Thoracic aorta (tissue), 2 donors: ENCODE data around the gene CLN5. TPM values are rescaled to one million over a fixed set of nuclear protein-coding genes. Genes with fewer than 3 reads are reported as not detected.

Source experiments
- ATAC-seq: fragments of 150-250 bp; one replicate; pipeline ENCODE4 v1.8.0; 2017; ENCODE audit warnings: low read depth; ENCODE audit not compliant: insufficient number of reproducible peaks, low FRiP score
- DNase-seq: peaks from one replicate; pipeline ENCODE4 v3.0.0-alpha.2; 2020; ENCODE audit warnings: low spot score
- H3K27ac ChIP-seq, 2 donors: fragments of 200-600 bp; sonication (generic); 1 replicate in 1 of 2; 2 replicates in 1 of 2; pipeline ENCODE4 v1.5.1; 2016; ENCODE audit warnings: mild to moderate bottlenecking in 2 of 2, moderate library complexity in 2 of 2
- H3K27me3 ChIP-seq: fragments of 200-600 bp; sonication (generic); replicated peaks from 2 replicates; pipeline ENCODE4 v1.6.0; 2016; ENCODE audit warnings: mild to moderate bottlenecking; ENCODE audit not compliant: insufficient read depth
- H3K36me3 ChIP-seq: fragments of 200-600 bp; sonication (generic); one replicate; pipeline ENCODE4 v1.5.1; 2016
- H3K4me1 ChIP-seq, 2 donors: fragments of 200-600 bp; sonication (generic); 1 replicate in 1 of 2; 2 replicates in 1 of 2; pipeline versions ENCODE4 v1.5.1 to v1.6.0; 2016; ENCODE audit warnings: low read depth in 2 of 2, mild to moderate bottlenecking in 1 of 2; ENCODE audit not compliant: control insufficient read depth in 1 of 2
- H3K4me3 ChIP-seq: fragments of 200-600 bp; sonication (generic); 2 replicates; pipeline ENCODE4 v1.5.1; 2016; ENCODE audit warnings: mild to moderate bottlenecking
- H3K9me3 ChIP-seq: fragments of 200-600 bp; sonication (generic); 2 replicates; pipeline ENCODE4 v1.5.1; 2016
- CTCF ChIP-seq: fragments of 200-600 bp; sonication (generic); IDR thresholded peaks from one replicate; pipeline ENCODE4 v1.5.1; 2019; ENCODE audit warnings: antibody characterized with exemption
- total RNA-seq, 2 donors: library from RNA; depleted of rRNA; stranded (reverse); fragments of >200 nt; gene quantifications; one replicate each; pipeline versions ENCODE4 v1.1.0 to v1.2.3, GENCODE V29; 2016

Gene CLN5
- total RNA-seq, 2 donors from 2014 or later, result 21.4 to 29.1 TPM

- no peaks in the 10 kb centered on the region for H3K27me3 ChIP-seq
- H3K36me3 ChIP-seq, result no peaks in the 10 kb centered on the region
- H3K4me3 ChIP-seq, result no peak overlapping the region
- TF ChIP-seq CTCF, result no peak
- ATAC-seq (no peak), DNase-seq (no peak)
- no peaks in the 10 kb centered on the region for H3K4me1 ChIP-seq
- no peaks in the 10 kb centered on the region for H3K9me3 ChIP-seq
- H3K27ac ChIP-seq, result no peak overlapping the region
Measured at GRCh38 chr13:77034881-77035280, 43.0 kb downstream of the CLN5 start.

- Histone ChIP-seq H3K27ac (no peak overlapping the region), H3K4me3 (no peak overlapping the region), H3K4me1 (no peaks in the 10 kb centered on the region), H3K36me3 (no peaks in the 10 kb centered on the region), H3K27me3 (no peaks in the 10 kb centered on the region), H3K9me3 (no peaks in the 10 kb centered on the region)
- ATAC-seq (no peak), DNase-seq (no peak)
- TF ChIP-seq CTCF, result no peak
Measured at GRCh38 chr13:77036279-77036678, 44.4 kb downstream of the CLN5 start.

GRCh38 chr13:77038907-77039480 is 47.1 kb downstream of the CLN5 start:
- H3K27ac ChIP-seq, result no peak overlapping the region

GRCh38 chr13:77040076-77040475 is 48.2 kb downstream of the CLN5 start:
- no peaks in the 10 kb centered on the region for H3K36me3 ChIP-seq
- ATAC-seq, result no peak
- no peak overlapping the region for H3K27ac ChIP-seq
- H3K4me1 ChIP-seq, result no peaks in the 10 kb centered on the region
- H3K27me3 ChIP-seq, result no peaks in the 10 kb centered on the region
- no peak for TF ChIP-seq CTCF
- DNase-seq, result no peak
- H3K9me3 ChIP-seq, result no peaks in the 10 kb centered on the region
- H3K4me3 ChIP-seq, result no peak overlapping the region

More at GRCh38 chr13:77038907-77039480, 47.1 kb downstream of the CLN5 start:
- Histone ChIP-seq H3K36me3 (no peaks in the 10 kb centered on the region), H3K4me3 (no peak overlapping the region), H3K27me3 (no peaks in the 10 kb centered on the region), H3K4me1 (no peaks in the 10 kb centered on the region), H3K9me3 (no peaks in the 10 kb centered on the region)
- ATAC-seq (no peak), DNase-seq (no peak)
- no peak for TF ChIP-seq CTCF

GRCh38 chr13:77040835-77041234 is 49.0 kb downstream of the CLN5 start:
- Histone ChIP-seq H3K36me3 (no peaks in the 10 kb centered on the region), H3K4me3 (no peak overlapping the region), H3K9me3 (no peaks in the 10 kb centered on the region), H3K4me1 (no peaks in the 10 kb centered on the region), H3K27ac (no peak overlapping the region), H3K27me3 (no peaks in the 10 kb centered on the region)
- ATAC-seq, result no peak
- no peak for TF ChIP-seq CTCF
- DNase-seq, result no peak
